ENCODE results near the gene TMEM273.
"Not testable (repeated sequence)": the region's sequence is repeated elsewhere in the genome, so short reads cannot be mapped to it uniquely, and the experiment has no call there.

TMEM273 gene

DNA sequence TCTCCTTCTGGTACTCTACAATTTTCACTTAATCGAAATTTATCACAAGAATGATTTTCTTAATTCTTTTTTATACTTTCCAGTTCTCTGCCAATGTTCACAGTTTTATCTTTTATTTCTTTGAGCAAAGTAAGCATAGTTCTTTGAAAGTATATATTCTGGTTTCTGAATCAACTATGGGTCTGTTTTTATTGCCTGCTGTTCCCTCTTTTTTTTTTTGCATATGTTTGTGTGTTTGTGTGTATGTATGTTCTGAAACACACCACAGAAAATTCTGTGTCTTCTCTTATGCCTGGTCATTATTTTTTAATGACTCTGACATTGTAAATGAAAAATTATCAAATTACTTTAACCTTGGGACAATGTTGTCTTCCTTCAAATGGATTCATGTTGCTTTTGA is 15.9 kb upstream of the TMEM273 start:
- DNase-seq (ENCODE audit: low spot score): no peak

DNA sequence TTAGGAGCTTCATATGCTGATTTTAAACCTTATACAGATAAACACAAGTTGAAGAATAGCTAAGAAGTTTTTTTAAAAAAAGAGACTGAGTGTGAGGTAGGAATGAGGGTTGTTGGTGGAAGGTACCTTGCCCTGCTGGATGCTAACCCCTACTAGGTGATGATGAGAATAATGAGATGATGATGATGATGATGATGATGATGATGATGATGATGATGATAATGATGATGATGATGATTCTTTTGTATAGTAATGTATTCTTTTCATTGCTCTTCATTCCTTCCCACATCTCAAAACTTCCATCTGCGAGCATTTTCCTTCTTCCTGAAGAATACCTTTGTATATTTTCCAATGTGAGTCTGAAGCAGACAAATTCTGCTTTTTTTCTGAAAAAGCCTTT is 14.1 kb upstream of the TMEM273 start:
- DNase-seq (ENCODE audit: low spot score): no peak

DNA sequence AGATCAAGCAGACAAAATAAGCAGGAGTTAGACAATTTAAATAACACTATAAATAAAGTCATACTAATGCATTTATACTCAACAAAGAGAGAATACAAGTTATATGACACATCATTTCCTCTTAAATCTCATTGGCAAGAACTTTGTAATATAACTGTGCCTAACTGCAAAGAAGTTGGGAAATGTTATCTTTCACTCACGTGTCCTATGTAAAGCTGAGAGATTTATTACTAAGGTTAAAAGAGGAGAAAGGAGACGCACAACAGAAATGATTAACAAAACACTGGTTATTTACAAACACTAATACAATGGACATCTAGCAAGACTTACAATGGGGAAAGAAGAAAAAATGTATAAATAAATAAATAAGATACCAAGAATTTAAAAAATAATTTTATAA is 12.7 kb upstream of the TMEM273 start:
- DNase-seq (ENCODE audit: low spot score): no peak

DNA sequence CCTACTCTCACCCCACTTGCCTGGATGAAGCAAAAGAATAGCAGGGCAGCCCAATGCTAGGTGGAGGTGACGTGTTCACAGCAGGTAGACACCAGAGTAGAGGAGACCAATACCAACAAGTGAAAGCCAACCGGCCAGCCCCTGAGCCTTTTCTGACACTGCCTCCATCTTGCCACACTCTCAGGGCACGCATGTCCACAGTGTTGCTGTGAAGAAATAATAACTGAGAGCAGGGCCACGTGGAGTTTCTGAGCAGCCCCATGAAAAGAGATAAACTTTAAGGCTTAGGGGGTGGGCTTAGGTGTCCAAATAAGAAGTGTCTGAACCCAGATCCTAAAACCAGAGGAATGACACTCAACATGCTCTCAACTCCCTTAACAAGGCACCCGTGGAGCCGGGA is 9.0 kb upstream of the TMEM273 start:
- no peak for DNase-seq (ENCODE audit: low spot score)

DNA sequence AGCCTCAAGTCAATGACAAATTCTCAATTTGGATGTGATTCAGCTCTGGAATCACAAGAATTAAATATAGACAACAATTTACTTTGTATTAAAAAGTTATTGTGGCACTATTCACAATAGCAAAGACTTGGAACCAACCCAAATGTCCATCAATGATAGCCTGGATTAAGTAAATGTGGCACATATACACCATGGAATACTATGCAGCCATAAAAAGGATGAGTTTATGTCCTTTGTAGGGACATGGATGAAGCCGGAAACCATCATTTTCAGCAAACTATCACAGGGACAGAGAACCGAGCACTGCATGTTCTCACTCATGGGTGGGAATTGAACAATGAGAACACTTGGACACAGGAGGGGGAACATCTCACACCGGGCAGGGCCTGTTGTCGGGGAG is 7.7 kb upstream of the TMEM273 start:
- not testable (repeated sequence) for DNase-seq (ENCODE audit: low spot score)

DNA sequence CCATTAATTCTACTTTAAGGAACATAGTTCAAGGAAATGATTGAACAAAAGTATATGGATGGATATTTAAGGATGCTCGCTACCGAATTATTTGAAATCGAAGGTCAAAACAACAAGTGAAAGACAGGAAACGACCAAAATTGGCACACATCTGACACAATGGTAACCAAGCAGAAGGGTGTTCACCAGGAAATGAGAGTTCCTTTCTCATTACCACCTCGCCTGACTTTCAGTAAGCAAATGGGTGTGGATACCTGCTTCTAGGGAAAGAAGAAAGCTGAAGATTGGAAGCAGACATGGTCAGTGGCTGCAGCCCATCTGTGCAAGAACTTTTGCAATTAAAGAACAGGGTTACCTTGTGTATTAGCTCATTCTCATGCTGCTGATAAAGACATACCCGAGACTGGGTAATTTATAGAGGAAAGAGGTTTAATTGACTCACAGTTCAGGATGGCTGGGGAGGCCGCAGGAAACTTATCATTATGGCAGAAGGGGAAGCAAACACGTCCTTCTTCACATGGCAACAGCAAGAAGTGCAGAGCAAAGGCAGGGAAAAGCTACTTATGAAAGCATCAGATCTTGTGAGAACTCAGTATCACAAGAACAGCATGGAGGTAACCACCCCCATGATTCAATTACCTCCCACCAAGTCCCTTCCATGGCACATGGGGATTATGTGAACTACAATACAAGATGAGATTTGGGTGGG is 6.2 kb upstream of the TMEM273 start:
- no peak for DNase-seq (ENCODE audit: low spot score)

DNA sequence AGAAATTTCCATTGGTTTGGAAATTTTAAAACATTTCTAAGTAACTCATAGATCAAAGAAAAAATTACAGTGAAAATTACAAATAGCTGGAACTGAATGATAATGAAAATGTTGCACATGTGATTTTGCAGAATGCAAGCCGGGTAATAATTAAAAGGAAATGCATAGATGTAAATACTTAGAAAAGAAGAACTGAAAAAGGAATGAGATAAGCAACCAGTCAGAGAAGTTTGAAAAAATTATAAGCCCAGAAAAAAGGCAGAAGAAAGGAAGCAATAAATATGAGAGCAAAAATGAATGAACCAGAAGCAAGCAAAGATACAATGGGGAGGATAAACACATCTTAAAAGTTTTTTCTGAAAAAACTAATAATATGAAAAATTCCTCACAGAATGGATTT is 3.2 kb upstream of the TMEM273 start:
- DNase-seq (ENCODE audit: low spot score): peak; percentile 19

DNA sequence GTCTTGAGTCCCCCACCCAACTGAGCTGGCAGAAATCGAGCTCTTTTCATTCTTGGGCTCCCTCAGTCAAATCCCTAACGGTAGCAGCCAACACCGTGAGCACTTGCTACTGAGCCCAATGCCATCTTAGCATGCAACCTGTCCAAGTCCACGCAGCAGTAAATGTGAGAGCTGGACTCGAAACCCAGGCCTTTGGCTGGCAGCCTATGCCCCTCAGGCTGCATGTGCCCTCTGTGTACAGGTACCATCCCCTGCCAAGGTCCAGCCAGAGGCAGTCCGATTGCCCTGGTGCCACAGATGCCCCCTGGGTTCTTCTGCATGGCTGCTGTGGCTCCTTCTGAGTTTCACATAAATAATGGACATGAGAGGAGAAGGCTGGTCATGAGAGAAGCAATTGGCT is 1.2 kb upstream of the TMEM273 start:
- DNase-seq (ENCODE audit: low spot score): no peak

DNA sequence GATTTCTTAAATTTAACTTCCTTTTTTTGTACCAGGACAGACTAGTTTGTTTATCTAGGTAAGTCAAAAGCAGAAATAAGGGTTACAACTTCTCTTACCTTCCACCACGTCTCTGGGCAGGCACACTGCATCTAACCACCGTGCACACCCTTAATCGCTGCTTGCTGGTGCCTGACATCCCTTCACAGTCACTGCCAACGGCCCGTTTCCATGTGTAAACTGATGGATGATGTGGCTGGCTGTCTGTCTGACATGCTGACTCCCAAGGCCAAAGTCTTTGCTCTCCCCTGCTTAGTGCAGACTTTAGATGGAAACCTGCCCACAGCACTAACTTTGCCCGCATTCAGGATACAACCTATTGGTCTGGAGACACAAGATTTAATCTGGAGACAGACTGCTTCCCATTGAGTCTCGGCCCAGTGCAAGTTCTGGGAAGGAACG is 1.1 kb downstream of the TMEM273 start:
- no peak for DNase-seq (ENCODE audit: low spot score)

DNA sequence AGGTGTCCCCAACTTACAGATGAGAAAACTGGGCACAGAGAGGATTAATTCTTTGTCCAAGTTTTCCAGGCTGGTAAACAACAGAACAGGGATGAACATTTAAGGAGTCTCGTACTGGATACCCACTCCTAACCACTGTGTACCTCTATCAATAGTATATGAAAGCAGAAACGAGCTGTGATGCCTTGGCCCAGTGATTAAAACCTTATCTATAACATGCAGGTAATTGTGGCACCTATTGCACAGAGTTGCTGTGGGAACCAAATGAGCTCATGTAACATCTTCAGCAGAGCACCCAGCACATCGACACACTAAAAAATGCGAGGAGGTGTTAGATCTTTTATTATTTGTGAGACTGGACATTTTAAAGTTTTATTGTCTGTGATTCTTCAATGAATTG is 1.6 kb downstream of the TMEM273 start:
- DNase-seq (ENCODE audit: low spot score): no peak

DNA sequence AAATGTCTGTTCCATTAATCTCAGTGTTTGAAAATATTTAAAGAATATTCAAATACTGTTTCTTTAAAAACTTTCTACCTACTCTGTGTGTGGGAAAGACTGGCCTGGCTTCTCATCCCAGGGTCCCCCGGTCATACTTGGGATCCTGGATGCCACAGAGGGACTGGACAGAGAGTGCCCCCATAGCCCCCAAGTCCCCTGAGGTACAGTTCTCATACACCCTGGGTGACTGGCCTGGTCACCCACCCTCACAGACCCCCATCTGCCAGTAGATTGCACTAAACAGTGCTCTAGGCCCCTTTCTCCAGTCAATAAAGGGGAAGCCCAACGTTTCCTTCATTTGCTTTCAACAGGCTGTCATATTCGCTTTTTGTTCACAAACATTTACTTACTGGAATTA is 3.0 kb downstream of the TMEM273 start:
- no peak for DNase-seq (ENCODE audit: low spot score)

DNA sequence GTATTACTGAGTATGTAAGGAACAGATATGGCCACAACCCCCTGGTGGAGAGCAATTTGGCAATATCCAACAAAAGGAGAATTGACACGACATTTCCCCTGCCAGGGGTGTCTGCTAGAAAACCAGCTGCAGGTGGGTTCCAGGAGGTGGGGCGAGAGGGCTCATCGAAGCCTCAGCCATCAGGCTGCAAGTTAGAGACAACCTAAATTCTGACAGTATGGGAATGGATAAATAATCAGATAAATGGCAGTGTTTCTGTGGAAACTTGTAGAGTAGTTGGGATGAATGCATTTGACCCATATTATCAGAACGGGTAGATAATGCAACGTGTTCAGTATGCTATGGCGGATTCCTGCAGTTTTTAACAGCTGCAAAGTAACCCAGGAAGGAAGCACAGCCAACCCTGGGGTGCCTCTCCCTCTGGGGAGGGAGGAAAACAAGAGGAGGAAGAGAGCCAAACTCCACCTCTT is 3.5 kb downstream of the TMEM273 start:
- peak; percentile 16 for DNase-seq (ENCODE audit: low spot score)

DNA sequence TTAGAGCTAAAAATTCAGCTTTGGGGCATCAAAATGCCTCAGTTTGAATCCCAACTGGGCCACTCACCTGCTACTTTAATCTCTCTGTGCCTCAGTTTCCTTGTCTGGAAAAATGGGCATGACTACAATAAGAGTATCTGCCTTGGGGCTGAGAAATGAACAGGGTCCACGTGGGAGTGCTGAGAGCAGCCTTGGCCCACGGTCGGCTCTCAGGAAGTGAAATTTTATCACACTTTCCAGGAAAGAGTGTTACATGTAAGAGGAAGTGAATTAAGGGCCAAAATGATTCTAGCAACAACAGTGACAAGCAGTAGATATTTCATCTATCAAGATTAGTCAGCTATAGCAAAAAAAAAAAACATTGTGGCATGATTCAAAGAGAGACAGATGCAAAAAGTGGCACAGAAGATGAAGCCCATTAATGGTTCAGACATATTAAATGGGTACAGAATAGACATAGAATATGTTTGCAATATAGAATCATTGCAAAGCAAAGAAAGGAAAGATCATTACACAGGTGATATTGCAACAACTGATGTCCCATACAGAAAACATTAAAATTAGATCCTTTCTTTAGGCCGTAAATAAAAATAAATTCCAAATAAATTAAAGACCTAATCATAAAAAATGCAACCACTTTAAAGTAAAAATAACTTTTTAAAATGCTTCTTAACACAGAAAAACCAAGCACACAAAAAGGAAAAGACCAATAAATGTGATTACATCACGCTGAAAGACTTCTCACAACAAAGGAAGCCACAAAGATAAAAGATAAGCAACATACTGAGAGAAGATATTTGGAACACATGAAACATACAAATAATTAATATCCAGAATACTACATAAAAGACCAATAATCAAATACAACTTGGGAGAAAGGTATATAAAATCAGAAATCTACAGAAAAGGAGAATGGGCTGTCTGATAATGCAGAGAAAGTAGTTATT is 4.3 kb downstream of the TMEM273 start:
- DNase-seq (ENCODE audit: low spot score): no peak

DNA sequence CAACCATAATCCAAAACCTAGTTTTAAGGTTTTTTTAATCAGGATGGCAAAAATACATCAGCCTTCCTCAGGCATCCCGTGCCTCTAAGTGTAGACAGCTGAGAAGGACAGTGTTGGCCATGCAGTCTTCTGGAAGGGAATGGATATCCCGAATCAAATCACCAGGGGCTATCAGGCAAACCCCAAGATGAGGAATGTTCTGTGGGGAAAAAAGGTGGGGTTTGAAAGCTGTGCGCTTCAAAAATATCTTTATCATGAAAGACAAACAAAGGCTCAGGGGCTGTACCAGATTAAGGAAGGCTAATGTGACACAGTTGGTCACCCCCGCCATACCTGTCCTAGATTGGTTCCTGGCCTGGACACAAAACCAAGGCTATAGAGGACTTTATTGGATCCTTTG is 5.4 kb downstream of the TMEM273 start:
- DNase-seq (ENCODE audit: low spot score): no peak

DNA sequence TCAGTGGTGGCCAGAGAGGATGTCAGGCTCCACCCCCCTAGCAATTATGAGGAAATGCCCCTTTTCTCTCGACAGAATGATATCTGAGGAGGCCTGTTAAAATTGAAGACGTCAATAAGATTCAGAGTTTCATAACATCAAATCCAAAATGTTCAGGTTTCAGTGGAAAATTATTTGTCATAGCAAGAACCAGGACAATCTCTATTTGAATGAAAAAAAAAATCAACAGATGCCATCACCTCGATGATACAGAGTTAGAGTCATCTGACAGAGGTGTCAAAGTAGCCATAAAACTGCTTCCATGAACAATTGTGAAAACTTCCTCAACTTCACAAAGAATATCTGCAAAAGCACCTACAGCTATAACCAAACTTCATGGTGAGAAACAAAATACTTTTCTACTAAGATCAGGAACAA is 7.7 kb downstream of the TMEM273 start:
- DNase-seq (ENCODE audit: low spot score): no peak

DNA sequence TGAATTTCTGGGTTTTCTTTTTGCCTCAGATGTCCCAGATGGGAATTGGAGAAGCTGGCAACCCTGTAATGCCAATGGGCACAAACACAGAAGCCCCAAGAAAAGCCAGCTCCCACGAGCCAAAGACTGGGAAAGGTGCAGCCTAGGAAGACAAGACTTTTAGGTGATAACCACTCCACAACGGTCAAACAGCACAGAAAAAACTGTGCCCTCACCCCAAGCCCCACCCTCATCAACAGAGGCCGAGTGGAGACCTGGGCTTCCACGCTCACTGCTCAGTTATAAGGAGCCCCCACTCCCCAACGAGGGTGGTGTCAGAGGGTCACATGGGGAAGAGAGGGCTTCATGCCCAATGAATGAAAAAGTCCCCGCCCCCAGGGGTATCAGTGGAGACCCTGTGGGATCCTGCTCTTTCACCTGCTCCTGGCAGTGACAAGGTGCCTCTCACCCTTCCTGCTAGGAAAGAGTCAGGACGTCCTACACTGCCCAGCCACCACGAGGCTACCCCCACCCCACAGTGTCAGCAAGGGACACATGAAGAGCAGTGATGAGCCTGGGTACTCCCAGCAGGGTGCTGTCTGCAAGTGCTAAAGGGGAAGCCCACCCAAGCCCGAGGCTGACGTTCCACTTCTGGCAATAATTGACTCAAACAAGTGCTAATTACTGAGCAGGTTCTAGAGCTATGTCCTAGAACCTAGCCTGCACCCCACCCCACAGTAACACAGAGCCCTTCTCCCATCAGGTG is 8.3 kb downstream of the TMEM273 start:
- no peak for DNase-seq (ENCODE audit: low spot score)

DNA sequence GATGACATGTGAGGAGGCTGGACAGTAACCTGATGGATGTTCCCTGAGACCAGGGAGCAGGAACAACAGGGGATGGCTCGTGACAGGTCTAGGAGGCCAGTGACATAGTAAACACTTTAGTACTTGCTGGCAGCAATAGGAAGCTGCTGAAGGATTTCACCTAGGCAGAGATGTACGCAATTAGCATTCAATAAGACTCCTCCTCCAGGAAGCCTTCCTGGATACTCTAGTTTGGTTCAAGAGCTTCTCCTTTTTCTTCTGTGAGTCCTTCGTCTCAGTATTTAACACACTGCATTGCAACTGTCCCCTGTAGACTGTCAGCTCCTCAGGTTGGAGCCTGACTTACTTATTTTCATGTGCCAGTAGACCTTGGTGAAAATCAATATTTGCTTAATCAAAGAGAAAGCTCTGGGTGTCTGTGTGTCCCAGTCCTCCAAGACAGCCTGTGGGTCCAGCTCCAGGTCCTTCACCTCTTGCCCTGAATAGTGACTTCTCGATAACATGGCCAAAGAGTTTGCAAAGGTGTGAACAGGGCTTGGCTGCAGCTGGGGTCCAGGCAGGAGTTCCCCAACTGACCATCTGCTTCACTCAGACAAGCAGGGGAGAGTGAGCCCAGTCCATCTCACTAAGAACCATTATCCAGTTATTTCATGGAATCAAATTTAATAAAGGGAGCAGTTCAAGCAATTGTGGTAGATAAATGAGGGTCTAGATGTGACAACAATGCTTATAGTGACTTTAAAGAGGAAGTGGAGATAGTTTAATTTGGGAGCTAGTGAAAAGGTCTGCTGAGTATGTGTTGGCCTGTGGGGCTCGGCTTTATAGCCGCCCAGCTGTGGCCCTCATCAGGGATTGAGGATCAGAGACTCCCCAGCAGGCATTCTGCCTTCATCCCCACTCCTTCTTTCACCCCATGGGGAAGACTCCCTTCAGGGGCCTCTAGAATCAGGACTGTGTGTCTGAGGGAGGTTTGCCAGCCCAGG is 9.4 kb downstream of the TMEM273 start:
- DNase-seq (ENCODE audit: low spot score): no peak

DNA sequence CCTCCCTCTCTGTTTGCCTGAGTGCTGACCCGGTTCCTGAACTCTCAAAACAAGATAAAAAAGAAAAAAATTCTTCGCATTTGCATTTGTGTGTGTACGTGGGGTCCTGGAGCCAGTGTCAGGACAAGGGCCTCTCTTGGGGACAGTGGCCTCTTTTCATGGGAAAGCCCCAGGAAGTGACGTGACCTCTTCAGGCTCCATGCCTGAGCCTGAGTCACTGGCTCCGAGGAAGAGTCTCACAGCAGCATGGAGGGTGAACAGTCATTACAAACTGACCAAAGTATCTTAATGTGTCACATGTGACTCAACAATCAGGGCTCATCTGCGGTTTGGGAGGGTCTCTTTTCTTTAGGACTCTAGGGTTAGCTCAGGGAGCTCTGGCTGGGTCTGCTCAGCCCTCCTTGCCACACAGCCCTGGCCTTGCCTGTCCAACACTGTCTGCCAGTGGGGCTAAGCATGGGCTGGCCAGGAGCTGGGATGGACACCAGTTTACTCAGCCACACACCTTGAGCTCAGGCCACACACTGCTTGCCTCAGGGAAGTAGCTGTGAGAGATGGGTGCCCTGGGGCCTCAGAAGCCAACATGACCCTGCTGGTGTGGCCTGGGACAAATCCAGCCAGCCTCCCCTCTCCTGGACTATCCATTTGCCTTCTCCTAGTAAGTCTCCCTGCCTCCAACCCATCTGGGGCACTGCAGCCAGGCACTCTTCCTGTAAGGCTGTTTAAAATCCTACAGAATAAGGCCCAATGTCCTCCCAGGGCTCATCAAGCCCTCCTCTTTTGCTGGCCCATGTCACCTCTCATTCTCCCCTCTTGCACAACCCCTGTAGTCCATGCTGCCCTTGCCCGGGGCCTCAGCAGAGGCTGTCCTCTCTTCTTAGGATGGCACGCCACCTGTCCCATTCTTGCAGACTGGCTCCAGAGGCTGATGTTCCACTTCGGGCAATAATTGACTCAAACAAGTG is 10.5 kb downstream of the TMEM273 start:
- DNase-seq (ENCODE audit: low spot score): no peak

DNA sequence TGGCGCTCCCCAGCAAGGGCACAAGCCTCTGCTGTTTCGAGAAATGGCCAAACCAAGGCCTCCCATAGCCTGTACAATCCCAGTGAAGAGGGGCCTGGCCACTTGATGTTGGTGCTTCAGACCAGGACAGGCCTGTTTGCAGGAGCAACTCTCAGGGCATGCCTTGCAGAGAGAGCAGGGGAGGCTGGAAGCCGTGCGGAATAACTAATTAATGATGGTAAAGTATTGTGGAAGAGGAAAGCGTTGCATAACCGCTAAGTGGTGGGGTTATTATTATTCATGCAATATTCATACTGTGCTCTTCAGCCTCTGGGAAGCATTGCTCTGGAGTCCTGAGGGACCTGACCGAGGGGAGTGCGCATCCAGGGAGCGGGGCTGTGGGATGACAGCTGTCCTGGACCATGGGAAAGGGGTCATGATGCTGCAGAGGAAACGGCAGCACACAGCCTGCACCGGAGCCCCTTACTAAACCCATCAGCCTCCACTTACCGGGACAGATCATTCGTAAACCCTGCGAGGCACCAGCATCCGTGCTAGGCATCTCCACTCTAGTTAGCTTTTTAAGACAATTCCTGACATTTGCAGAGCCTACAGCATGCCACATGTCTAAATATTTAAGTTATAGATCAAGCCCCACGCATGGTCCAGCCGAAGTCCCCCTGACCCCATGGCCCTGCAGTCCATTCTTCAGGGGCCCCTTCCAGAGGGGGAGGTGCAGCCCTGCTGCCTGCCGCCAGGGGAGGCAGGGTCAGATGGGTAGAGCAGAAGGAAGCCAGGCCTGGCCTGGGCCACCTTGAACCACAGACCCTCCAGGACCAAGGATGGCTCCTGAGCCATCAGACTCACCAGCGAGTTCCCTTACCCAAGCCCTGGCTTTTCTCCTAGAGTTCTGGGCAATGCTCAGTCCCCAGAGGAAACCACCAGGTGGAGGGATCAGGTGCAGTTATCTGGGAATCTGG is 11.6 kb downstream of the TMEM273 start:
- no peak for DNase-seq (ENCODE audit: low spot score)
